Cardiac atrium fibroblast (primary cell): ENCODE results near the gene MUL1. TPM values are rescaled to one million over a fixed set of nuclear protein-coding genes. Genes with fewer than 3 reads are reported as not detected.

ENCODE experiments used
- total RNA-seq: library from RNA; depleted of rRNA; stranded (reverse); fragments of >200 nt; gene quantifications from 2 replicates; pipeline ENCODE4 v1.2.3, GENCODE V29; 2015

MUL1 gene
- total RNA-seq = 30.3 and 30.8 TPM in 2 replicates

GRCh38 chr1:20507564-20508410 is at the start of gene MUL1:
MUL1 (minus strand) TSS chr1:20508151; CDS start chr1:20508024, 127 bp downstream.

GRCh38 chr1:20551945-20552727 is 44.2 kb upstream of the MUL1 start, which contains the start of gene FAM43B:
FAM43B (plus strand) TSS chr1:20552573; CDS start chr1:20552974, 401 bp downstream.

GRCh38 chr1:20485527-20486456 is 22.2 kb downstream of the MUL1 start, which contains the start of gene CAMK2N1:
CAMK2N1 (minus strand) TSS chr1:20486210; CDS start chr1:20485379, 831 bp downstream.

Other genes with a start within 250 kb of the MUL1 start
- gene VWA5B1, start 217.3 kb downstream of the MUL1 start, total RNA-seq = not detected in 2 replicates
- gene CAMK2N1, start 21.9 kb downstream of the MUL1 start, total RNA-seq = 5.4 and 11.2 TPM in 2 replicates
- 0.32 TPM in 1 of 2 replicates, not detected in the other for gene FAM43B, start 44.4 kb upstream of the MUL1 start, total RNA-seq
- 1.6 TPM in 1 of 2 replicates, not detected in the other for gene CDA, start 80.9 kb upstream of the MUL1 start, total RNA-seq
- 56.5 and 73.4 TPM in 2 replicates for gene PINK1, start 125.3 kb upstream of the MUL1 start, total RNA-seq
- 405 and 439 TPM in 2 replicates for gene DDOST, start 153.2 kb upstream of the MUL1 start, total RNA-seq
- gene KIF17, start 209.9 kb upstream of the MUL1 start, total RNA-seq = 0.81 TPM in 1 of 2 replicates, not detected in the other
- 0.54 and 1.3 TPM in 2 replicates for gene SH2D5, start 224.6 kb upstream of the MUL1 start, total RNA-seq